GM18907 (cell line): ENCODE results near the gene MAGEF1.

ENCODE experiments used
- ATAC-seq: cut with Tn5 transposase; IDR thresholded peaks from one replicate; pipeline ENCODE4 v1.9.1; 2021; ENCODE audit warnings: mild to moderate bottlenecking, moderate library complexity; ENCODE audit not compliant: unreplicated experiment

MAGEF1 gene

DNA sequence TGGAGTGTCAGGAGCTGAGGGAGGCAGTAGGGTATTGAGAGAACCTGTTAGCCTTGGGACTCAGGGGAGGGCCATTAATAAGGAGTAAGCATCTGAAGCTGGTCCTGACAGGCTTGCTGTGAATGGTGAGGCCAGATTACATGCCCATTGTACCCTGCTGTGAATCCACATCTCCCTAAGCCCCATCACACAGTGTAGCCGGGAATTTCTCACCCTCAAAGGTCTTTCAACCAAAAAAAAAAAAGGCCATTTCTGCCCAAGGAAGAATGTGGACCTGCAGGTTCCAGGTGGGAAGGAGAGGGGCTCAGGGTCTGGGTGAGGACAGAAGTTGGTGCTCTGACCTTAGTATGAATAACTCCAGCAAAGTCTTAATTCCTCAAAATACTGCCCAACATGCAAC lies 37.2 kb downstream of the MAGEF1 start:
- ATAC-seq = no peak

DNA sequence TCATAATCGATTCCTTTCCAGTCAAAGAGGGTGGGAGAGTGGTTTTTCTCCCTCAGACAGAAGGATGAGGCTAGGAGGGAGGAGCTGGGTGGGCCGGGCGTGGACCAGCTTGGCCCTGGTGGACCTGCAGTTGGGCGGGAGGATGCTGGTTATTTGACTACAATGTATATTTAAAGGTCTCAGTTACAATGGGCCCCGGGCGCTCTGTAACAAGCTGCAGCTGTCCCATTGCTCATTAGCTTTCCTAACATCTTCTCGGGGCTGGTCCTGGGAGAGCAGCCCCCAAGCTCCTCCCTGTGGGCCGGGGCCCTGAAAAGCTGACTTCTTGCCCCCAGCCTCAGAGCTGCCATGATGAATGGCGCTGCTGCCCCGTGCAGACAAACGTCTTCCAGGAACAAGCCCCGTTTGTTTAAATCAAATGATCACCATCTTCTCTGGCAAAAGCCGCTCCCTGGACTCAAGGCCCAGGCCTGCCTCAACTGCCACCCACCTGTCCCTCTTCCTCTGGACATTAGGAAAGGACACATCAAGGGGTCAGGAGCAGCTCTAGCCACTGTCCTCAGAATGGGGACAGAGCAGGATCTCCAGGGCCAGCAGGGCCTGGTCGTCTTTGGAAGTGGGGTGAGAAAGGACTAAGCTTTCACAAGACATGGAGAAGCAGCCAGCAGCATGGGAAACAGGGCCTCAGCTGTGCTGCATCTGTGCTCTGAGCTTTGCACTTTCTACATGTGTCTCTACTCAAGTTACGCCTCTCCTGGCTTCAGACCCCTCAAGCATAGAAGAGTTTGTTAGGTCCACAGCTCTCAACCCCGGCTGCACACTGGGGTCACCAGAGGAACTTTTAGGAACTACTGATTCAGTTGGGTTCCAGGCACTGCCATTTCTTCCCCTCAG lies 38.6 kb downstream of the MAGEF1 start:
- ATAC-seq = no peak

DNA sequence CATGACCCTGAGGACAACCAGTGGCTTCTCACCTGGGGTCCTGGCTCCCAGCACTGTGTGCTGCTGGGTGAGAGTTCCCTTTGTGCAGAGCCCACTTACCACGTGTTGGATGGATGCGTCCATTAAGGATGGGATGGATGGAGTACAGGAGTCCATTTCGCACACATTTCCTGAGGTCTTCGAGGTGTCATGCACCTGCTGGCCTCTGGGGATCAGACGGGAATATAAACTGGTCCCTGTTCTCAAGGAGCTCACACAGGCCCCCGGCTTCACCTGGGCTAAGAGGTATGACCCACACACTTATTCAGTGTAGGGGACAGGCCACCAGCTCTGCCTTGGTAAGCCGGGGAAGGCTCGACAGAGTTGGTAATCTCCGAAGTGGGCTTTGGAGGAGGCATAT lies 39.5 kb downstream of the MAGEF1 start:
- no peak for ATAC-seq

DNA sequence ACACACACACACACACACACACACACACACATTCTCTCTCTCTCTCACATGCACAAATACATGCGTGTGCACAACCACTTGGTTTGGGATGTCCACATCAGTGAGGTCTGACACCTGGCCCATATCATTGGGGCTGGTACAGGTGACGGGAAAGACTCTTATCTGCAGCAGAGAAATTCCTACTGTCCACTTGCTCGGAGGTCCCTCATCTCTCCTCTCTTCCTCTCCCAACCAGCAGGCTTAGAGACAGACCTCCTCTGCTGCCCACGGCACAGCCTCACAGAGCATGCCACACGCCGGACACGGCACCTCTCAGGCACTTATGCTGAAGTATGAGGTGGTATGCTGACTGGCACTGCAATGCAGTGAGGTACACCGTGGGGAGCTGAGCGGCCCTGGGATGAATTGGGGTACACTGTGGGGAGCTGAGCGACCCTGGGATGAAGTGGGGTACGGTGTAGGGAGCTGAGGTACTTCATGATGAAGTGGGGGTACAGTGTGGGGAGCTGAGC lies 41.7 kb downstream of the MAGEF1 start:
- no peak for ATAC-seq

DNA sequence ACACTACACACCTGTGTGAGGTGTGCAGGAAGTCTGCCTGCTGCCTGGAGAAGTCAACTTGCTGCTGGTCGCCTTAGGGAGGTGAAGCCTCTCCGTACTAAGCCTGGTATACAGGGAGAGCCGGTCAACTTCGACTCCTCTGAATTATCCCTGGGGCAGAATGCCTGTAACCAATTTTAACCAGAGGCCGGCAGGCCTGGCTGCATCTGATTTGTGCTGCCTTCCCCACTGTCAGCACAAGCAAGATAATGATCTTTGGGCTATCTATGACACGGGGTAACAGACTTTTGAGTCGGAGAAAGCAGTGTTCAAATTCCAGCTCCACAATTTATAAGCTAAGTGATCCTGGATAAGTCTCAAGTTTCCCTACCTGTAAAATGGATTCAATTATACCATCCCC lies 42.3 kb downstream of the MAGEF1 start:
- no peak for ATAC-seq

DNA sequence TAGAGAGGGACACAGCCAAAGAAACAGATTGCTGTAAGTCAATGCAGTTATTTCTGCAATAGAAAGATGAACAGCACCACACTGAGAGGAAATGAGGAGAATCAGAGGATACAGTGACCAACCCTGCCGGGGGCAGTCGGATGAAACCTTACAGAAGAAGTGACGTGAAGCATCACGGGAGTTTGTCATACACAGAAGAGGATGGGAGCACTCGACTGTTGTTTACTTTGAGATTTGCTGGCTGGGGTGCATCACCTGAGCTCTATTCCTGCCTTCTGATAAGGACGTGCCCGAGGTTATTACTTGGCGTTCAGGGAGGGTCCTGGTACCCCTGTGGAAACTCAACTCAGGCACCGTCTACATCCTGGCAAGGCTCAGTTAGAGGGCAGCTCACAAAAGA lies 45.4 kb downstream of the MAGEF1 start:
- ATAC-seq = no peak

DNA sequence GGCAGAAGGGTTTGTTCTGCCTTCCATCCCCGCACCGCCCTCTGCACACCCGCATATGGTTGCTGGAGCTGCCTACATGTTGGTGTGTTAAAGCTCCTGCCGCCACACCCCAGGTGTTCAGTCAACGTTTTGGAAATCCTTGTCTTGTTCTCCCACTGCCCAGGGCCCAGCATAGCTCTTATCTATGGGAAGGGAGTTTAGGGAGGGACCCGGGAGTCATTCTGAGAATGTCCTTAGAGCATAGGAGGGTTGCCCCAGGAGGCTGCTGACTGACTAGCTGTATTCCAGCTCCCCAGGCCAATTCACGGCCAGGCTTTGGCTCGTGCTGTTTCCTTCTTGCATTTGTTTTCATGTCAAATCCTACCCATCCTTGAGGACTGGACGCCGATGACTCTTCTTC lies 46.8 kb downstream of the MAGEF1 start:
- ATAC-seq = no peak

DNA sequence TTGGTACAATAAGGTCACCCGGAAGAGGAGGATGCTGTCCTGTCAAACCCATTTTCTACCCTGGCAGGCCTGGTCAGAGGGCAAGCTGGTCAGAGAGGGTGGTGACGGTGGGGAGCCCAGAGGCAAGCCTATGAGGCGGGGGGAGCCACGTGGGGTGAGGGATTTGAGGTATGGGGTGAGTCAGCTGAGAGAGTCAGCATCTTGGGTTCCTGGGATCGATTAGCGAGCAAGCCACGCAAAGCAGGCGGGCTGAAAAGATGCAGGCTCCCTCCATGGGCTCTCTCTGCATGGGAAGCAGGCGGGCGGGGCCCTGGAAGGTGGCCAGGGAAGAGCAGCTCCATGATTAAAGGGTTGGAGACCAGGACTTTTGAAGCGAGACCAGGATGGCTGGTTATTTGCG lies 48.1 kb downstream of the MAGEF1 start:
- no peak for ATAC-seq

DNA sequence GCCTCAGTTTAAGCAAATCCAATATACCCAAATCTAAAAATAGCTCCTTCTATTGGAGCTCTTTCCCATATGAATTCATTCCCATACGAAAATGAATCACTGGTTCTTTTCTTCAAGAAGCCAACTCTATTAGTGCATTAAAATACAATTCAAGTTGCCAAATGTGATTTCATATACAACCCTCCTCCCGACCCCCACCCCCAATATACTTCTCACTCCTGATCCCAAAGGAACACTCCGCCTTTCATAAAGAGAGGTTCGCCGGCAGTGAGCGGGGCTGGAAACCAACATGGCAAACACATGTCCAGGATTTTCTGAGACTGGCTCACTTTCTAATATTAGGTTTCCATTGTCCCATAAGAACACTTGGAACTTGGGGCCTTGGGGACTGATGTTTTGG lies 48.5 kb downstream of the MAGEF1 start:
- no peak for ATAC-seq

DNA sequence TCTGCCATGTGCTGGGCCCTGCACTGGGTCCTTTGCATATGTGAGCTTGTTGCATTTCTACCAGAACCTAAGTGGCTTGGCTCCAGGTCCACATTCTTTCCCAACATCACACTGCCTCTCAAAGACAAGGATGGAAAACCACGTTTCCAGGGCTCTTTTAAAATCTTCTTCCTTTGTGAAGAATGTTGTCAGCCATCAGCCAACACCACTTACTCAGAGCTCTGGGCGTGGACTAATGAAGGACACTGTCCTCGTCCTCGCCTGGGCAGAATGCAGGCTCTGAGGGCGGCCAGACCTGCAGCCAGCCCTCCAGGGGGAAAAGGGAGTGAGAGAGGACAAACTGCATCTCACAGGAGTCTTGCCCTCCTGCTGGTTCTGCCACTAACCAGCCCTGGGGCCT lies 49.7 kb downstream of the MAGEF1 start:
- no peak for ATAC-seq

DNA sequence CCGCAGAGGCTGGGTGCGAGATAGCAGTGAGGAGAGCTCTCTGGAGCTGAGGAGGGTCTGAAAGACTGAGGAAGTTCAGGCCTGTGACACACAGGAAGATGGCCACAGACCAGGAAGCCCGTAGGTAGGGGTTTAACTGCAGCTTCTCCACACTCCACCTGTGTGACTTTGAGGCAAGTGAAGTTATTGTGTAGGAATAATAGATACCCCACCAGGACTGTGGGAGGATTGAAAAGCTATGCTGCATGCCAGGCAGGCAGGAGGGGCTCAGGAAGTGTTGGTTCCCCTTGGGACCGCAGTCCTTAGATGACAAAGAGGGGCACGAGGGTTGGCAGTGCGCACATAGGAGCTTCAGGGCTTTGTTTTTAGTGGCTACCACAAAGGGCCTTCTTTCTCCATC lies 50.9 kb downstream of the MAGEF1 start:
- ATAC-seq = no peak
